ENCODE data around the gene SIRPD. TPM values are rescaled to one million over a fixed set of nuclear protein-coding genes. Genes with fewer than 3 reads are reported as not detected.
"Not testable (repeated sequence)": the region's sequence is repeated elsewhere in the genome, so short reads cannot be mapped to it uniquely, and the experiment has no call there.

The SIRPD gene
- total RNA-seq: not detected

DNA sequence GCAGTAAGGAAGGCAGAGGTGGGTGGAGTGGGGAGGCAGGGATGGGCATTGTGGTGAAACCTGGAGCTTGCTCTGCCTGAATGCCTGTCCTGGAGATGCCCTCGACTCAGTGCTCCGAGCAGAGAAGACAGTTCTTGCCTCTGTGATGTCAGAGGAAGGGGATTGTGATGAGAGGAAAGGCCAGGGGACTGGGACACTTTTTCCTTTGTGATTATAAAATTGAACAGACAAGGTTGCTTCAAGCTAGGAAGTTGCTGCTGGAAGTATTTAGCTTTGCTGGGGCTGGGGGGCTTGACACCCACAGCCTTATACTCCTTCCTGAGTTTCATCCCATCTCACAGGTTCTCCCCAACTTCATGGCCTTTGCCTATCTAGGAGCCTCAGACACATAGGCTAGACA, at the start of gene SIRPD:
SIRPD (minus strand) TSS at position 101 of the 400 bp plus-strand sequence; CDS start at position 49, 52 bp downstream.
- no peaks in the 10 kb centered on the region for H3K27me3 ChIP-seq (ENCODE audit: control insufficient read depth in 3 of 3, insufficient read depth in 3 of 3, low read length in 3 of 3)
- peaks cover 2 to 4% (median 2%) of the 10 kb centered on the region in 3 donors for H3K9me3 ChIP-seq (ENCODE audit: control insufficient read depth in 3 of 3, low read length in 3 of 3)
- H3K27ac ChIP-seq (ENCODE audit: low read depth, low read length): no peak within 1 kb of the TSS
- no peaks in the 10 kb centered on the region for H3K4me1 ChIP-seq (ENCODE audit: control insufficient read depth in 3 of 3, insufficient read depth in 3 of 3, low read length in 3 of 3)
- H3K9ac ChIP-seq (ENCODE audit: low read depth in 1 of 3, low read length in 3 of 3): no peak within 1 kb of the TSS
- no peak within 1 kb of the TSS for H3K4me3 ChIP-seq (ENCODE audit: low read length in 3 of 3)
- no peaks in the 10 kb centered on the region for H3K36me3 ChIP-seq (ENCODE audit: control insufficient read depth in 3 of 3, insufficient read depth in 3 of 3, low read length in 3 of 3)

DNA sequence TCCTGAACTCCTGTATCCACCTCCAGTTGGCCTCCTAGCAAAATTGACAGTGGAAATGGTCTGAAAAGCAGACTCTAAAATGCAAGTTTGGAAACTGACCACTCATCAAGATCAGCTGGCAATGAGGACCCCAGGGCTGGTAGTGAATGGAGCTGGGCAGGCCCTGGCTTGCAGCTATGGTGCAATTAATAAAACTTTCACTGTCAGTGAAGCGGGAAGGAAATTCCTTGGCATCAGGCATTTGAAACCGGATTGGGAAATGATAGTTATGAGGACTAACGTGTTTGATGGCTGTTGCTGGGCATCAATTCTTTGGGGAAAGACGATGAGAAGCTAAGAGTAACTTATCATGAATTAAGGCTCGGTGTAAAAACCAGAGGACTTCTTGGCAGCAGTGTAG, 43.2 kb upstream of the SIRPD start:
- Histone ChIP-seq H3K27ac (ENCODE audit: low read depth, low read length) (no peak overlapping the region), H3K27me3 (ENCODE audit: control insufficient read depth in 3 of 3, insufficient read depth in 3 of 3, low read length in 3 of 3) (no peaks in the 10 kb centered on the region), H3K9ac (ENCODE audit: low read depth in 1 of 3, low read length in 3 of 3) (no peak overlapping the region), H3K4me1 (ENCODE audit: control insufficient read depth in 3 of 3, insufficient read depth in 3 of 3, low read length in 3 of 3) (no peaks in the 10 kb centered on the region), H3K9me3 (ENCODE audit: control insufficient read depth in 3 of 3, low read length in 3 of 3) (no peaks in the 10 kb centered on the region), H3K36me3 (ENCODE audit: control insufficient read depth in 3 of 3, insufficient read depth in 3 of 3, low read length in 3 of 3) (no peaks in the 10 kb centered on the region), H3K4me3 (ENCODE audit: low read length in 3 of 3) (no peak overlapping the region)

DNA sequence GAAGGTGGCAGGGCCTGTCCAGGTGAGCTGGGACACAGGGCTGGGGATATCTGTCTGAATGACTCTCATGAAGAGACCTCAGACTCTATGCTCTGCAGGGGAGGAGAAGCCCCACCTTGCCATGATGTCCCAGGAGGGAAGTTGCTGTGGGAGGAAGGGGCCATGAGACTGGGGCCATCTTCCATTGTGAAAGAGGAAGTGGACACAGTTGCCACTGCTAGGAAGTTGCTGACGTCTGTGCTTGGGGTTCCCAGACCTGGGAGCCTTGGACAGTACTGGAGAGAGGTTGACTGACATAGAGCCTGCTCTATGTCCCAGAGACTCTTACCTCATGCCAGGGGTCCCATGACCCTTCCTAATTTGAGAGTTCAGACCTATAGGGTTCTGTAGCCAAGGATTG, 37.8 kb upstream of the SIRPD start:
- Histone ChIP-seq H3K9ac (ENCODE audit: low read depth in 1 of 3, low read length in 3 of 3) (no peak overlapping the region), H3K9me3 (ENCODE audit: control insufficient read depth in 3 of 3, low read length in 3 of 3) (no peaks in the 10 kb centered on the region), H3K4me3 (ENCODE audit: low read length in 3 of 3) (no peak overlapping the region), H3K36me3 (ENCODE audit: control insufficient read depth in 3 of 3, insufficient read depth in 3 of 3, low read length in 3 of 3) (no peaks in the 10 kb centered on the region), H3K27me3 (ENCODE audit: control insufficient read depth in 3 of 3, insufficient read depth in 3 of 3, low read length in 3 of 3) (no peaks in the 10 kb centered on the region), H3K27ac (ENCODE audit: low read depth, low read length) (no peak overlapping the region), H3K4me1 (ENCODE audit: control insufficient read depth in 3 of 3, insufficient read depth in 3 of 3, low read length in 3 of 3) (no peaks in the 10 kb centered on the region)

DNA sequence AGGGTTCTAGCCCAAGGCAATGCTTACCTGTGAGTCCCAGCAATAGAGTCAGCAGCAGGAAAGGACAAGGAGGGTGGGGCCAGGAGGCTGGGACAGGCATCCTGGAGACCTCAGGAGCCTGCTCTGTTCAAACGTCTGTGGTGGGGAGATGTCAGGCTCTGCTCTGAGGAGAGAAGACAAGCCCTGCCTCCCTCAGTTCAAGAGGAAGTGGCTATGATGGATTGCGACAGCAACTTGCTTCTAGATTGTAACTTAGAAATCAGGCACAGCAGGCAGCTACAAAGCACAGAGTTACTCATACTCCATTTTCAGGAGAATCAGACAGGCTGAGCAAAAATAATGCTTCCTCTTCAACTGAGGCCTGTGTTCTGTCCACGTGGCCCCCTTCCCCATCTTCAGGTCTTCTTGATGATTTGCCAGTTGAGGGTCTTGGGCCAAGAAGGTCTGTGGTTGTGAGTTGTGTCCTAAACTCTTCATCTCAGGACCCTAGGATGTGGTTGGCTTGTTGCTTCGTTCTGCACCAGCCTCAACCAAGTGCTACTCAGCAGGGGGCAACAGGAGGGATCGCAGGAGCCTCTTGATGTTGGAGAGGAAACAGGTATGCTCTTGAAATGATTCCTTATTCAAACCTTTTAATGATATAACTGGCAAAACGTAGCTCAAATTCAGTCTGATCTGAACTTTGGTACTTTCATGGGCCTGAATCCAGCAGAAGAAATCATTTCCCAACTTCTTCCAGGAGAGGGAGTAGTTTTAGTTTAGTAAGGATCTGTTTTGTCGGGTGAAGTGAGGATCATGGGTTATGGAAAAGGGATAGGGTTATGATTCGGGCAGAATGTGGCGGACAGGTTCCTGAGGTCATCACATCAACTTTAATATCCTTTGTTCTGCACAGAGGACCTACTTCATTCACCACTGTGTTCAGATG, 31.3 kb upstream of the SIRPD start:
- no peak overlapping the region for H3K27ac ChIP-seq (ENCODE audit: low read depth, low read length)
- no peak overlapping the region for H3K9ac ChIP-seq (ENCODE audit: low read depth in 1 of 3, low read length in 3 of 3)
- no peak overlapping the region for H3K4me3 ChIP-seq (ENCODE audit: low read length in 3 of 3)

DNA sequence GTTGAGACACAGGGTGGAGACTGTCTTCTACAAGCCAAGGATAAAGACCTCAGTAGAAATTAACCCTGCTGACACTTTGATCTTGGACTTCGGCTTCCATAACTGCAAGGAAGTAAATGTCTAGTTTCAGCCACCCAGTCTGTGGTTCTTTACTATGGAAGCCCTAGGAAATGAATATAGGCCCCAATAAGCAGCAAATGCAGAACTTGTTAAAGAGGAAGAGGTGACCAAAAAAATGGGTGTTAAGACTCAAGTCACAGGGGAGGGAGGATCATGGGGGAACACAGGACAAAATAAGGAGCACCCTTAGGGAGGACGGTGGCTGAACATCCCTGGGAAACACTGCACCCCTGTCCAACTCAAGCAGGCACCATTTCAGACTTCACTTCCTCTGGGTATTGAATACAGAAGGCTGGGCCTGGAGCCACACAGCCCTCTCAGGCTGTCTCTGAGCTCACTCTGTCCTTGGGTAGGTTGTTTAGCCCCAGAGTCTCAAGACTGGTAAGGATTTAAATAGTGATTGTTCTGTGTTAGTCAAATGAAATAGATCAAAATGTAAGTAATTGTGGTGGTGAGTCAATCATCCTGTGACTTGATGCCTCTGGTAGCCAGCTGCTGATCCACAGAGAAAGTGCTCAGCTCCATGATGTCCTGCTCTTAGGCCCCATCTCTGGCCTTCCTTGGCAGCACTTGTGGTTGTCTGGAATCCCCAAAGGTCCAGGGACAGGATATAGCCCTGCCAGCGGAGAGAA, 30.5 kb upstream of the SIRPD start:
- Histone ChIP-seq H3K36me3 (ENCODE audit: control insufficient read depth in 3 of 3, insufficient read depth in 3 of 3, low read length in 3 of 3) (no peaks in the 10 kb centered on the region), H3K27me3 (ENCODE audit: control insufficient read depth in 3 of 3, insufficient read depth in 3 of 3, low read length in 3 of 3) (no peaks in the 10 kb centered on the region), H3K9me3 (ENCODE audit: control insufficient read depth in 3 of 3, low read length in 3 of 3) (no peaks in the 10 kb centered on the region), H3K9ac (ENCODE audit: low read depth in 1 of 3, low read length in 3 of 3) (no peak overlapping the region), H3K4me1 (ENCODE audit: control insufficient read depth in 3 of 3, insufficient read depth in 3 of 3, low read length in 3 of 3) (no peaks in the 10 kb centered on the region), H3K4me3 (ENCODE audit: low read length in 3 of 3) (no peak overlapping the region), H3K27ac (ENCODE audit: low read depth, low read length) (no peak overlapping the region)

More for the DNA sequence above, 31.3 kb upstream of the SIRPD start:
- H3K27me3 ChIP-seq (ENCODE audit: control insufficient read depth in 3 of 3, insufficient read depth in 3 of 3, low read length in 3 of 3): no peaks in the 10 kb centered on the region
- H3K36me3 ChIP-seq (ENCODE audit: control insufficient read depth in 3 of 3, insufficient read depth in 3 of 3, low read length in 3 of 3): no peaks in the 10 kb centered on the region
- H3K4me1 ChIP-seq (ENCODE audit: control insufficient read depth in 3 of 3, insufficient read depth in 3 of 3, low read length in 3 of 3): no peaks in the 10 kb centered on the region
- H3K9me3 ChIP-seq (ENCODE audit: control insufficient read depth in 3 of 3, low read length in 3 of 3): no peaks in the 10 kb centered on the region

DNA sequence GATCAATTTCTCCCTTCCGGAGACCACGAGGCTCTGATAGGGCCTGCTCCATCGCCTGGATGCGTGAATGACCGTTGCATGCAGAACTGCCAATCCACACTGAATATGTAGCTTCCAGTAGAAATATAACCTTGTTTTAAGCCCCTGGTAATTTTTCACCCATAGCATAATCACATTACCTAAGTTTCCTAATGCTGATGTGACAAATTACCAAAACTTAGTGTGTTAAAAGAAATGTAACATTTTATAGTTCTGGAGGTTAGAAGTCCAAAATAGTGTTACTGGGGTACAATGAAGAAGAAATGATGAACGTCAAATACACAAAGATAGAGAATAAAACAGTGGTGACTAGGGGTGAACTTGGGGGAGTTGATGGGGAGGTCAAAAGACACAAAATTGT, 22.0 kb upstream of the SIRPD start:
- Histone ChIP-seq H3K9ac (ENCODE audit: low read depth in 1 of 3, low read length in 3 of 3) (no peak overlapping the region), H3K9me3 (ENCODE audit: control insufficient read depth in 3 of 3, low read length in 3 of 3) (no peaks in the 10 kb centered on the region), H3K4me3 (ENCODE audit: low read length in 3 of 3) (no peak overlapping the region), H3K4me1 (ENCODE audit: control insufficient read depth in 3 of 3, insufficient read depth in 3 of 3, low read length in 3 of 3) (no peaks in the 10 kb centered on the region), H3K27me3 (ENCODE audit: control insufficient read depth in 3 of 3, insufficient read depth in 3 of 3, low read length in 3 of 3) (no peaks in the 10 kb centered on the region), H3K27ac (ENCODE audit: low read depth, low read length) (no peak overlapping the region), H3K36me3 (ENCODE audit: control insufficient read depth in 3 of 3, insufficient read depth in 3 of 3, low read length in 3 of 3) (no peaks in the 10 kb centered on the region)

DNA sequence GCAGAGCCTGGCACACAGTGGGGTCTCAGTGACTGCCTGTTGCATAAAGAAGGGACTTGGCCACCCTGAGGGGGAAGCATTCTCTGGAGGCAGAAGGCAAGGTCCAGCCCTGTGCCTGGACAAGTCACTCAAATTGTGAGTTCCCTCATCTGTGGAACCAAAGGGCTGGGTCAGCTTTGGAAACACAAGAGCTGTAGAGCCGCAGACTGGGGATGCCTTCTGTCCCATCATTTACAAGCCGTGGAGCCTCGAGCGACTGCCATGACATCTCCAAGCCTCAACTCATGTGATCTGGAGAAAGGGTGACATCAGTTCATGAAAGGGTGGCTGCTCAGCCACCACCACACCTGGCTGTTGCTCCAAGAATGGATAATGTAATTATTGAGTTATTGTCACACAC, 20.4 kb upstream of the SIRPD start:
- Histone ChIP-seq H3K9ac (ENCODE audit: low read depth in 1 of 3, low read length in 3 of 3) (no peak overlapping the region), H3K36me3 (ENCODE audit: control insufficient read depth in 3 of 3, insufficient read depth in 3 of 3, low read length in 3 of 3) (no peaks in the 10 kb centered on the region), H3K4me3 (ENCODE audit: low read length in 3 of 3) (no peak overlapping the region), H3K27me3 (ENCODE audit: control insufficient read depth in 3 of 3, insufficient read depth in 3 of 3, low read length in 3 of 3) (no peaks in the 10 kb centered on the region), H3K4me1 (ENCODE audit: control insufficient read depth in 3 of 3, insufficient read depth in 3 of 3, low read length in 3 of 3) (no peaks in the 10 kb centered on the region), H3K9me3 (ENCODE audit: control insufficient read depth in 3 of 3, low read length in 3 of 3) (no peaks in the 10 kb centered on the region), H3K27ac (ENCODE audit: low read depth, low read length) (no peak overlapping the region)

DNA sequence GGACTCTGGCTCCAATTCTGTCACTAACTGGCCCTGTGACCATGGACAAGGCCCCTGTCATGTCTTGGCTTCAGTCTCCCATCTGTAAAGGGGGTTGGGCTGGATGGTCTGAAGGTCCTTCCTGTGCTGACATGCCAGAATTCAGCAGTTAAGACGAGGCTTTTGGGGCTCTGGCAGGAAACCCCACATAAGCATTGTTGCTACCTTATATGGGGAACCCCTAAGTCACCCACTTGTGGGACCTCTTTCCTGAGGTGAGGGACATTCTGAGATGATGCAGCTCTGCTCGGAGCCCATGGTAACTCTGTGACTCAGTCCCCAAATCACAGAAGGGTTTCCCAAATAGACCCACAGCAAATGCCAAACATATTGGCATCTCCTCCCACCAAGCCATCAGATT, 19.8 kb upstream of the SIRPD start:
- H3K4me1 ChIP-seq (ENCODE audit: control insufficient read depth in 3 of 3, insufficient read depth in 3 of 3, low read length in 3 of 3); H3K9me3 ChIP-seq (ENCODE audit: control insufficient read depth in 3 of 3, low read length in 3 of 3); H3K36me3 ChIP-seq (ENCODE audit: control insufficient read depth in 3 of 3, insufficient read depth in 3 of 3, low read length in 3 of 3); H3K27ac ChIP-seq (ENCODE audit: low read depth, low read length); H3K4me3 ChIP-seq (ENCODE audit: low read length in 3 of 3); H3K27me3 ChIP-seq (ENCODE audit: control insufficient read depth in 3 of 3, insufficient read depth in 3 of 3, low read length in 3 of 3); H3K9ac ChIP-seq (ENCODE audit: low read depth in 1 of 3, low read length in 3 of 3): not testable (repeated sequence)

DNA sequence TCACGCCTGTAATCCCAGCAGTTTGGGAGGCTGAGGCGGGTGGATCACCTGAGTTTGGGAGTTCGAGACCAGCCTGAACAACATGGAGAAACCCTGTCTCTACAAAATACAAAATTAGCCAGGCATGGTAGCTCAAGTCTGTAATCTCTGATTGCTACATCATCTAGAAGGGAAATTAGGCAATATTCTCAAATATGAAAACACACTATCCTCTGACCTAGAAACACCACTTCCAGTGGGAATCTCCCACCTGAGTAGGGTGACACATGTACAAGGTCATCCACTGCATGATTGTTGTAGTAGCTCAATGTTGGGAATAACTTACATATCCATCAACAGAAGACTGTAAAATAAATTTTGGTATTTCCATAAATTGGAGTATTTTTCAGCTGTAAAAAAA, 19.1 kb upstream of the SIRPD start:
- H3K27ac ChIP-seq (ENCODE audit: low read depth, low read length): no peak overlapping the region

DNA sequence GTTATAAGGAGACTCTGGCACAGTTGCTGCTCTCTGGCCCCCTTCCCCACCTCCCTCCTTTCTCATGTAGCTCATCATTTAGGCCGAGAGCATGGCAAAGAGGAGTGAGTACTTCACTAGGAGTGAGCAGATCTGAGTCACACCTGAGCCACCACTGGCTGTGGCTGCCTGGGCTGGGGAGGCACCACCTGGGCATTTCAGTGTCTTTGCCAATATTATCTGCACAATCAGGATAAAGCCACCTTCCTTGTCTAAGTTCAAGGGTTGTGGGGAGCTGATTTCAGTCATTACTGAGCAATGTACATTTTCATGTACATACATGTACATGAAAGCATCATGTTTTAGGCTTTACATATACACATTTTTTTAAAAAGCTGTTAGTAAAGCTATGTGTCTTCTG, 18.5 kb upstream of the SIRPD start:
- not testable (repeated sequence) for H3K9me3 ChIP-seq (ENCODE audit: control insufficient read depth in 3 of 3, low read length in 3 of 3); H3K9ac ChIP-seq (ENCODE audit: low read depth in 1 of 3, low read length in 3 of 3); H3K27me3 ChIP-seq (ENCODE audit: control insufficient read depth in 3 of 3, insufficient read depth in 3 of 3, low read length in 3 of 3); H3K27ac ChIP-seq (ENCODE audit: low read depth, low read length); H3K4me1 ChIP-seq (ENCODE audit: control insufficient read depth in 3 of 3, insufficient read depth in 3 of 3, low read length in 3 of 3); H3K36me3 ChIP-seq (ENCODE audit: control insufficient read depth in 3 of 3, insufficient read depth in 3 of 3, low read length in 3 of 3); H3K4me3 ChIP-seq (ENCODE audit: low read length in 3 of 3)

More for the DNA sequence above, 19.1 kb upstream of the SIRPD start:
- H3K4me1 ChIP-seq (ENCODE audit: control insufficient read depth in 3 of 3, insufficient read depth in 3 of 3, low read length in 3 of 3): no peaks in the 10 kb centered on the region
- no peak overlapping the region for H3K4me3 ChIP-seq (ENCODE audit: low read length in 3 of 3)
- no peak overlapping the region for H3K9ac ChIP-seq (ENCODE audit: low read depth in 1 of 3, low read length in 3 of 3)
- H3K36me3 ChIP-seq (ENCODE audit: control insufficient read depth in 3 of 3, insufficient read depth in 3 of 3, low read length in 3 of 3): no peaks in the 10 kb centered on the region
- H3K9me3 ChIP-seq (ENCODE audit: control insufficient read depth in 3 of 3, low read length in 3 of 3): no peaks in the 10 kb centered on the region
- no peaks in the 10 kb centered on the region for H3K27me3 ChIP-seq (ENCODE audit: control insufficient read depth in 3 of 3, insufficient read depth in 3 of 3, low read length in 3 of 3)
